ENCODE measurements around the gene LRCOL1.

DNA sequence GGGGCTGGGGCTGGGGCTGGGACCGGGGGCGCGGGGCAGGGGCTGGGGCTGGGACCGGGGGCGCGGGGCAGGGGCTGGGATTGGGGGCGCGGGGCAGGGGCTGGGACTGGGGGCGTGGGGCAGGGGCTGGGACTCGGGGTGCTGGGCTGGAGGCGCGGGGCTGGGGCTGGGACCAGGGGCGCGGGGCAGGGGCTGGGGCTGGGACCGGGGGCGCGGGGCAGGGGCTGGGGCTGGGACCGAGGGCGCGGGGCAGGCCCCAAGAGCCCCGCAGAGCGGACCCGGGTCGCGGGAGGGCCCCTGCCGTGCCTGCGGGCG, 8.6 kb upstream of the LRCOL1 start:
- TF ChIP-seq, protein P1, sequence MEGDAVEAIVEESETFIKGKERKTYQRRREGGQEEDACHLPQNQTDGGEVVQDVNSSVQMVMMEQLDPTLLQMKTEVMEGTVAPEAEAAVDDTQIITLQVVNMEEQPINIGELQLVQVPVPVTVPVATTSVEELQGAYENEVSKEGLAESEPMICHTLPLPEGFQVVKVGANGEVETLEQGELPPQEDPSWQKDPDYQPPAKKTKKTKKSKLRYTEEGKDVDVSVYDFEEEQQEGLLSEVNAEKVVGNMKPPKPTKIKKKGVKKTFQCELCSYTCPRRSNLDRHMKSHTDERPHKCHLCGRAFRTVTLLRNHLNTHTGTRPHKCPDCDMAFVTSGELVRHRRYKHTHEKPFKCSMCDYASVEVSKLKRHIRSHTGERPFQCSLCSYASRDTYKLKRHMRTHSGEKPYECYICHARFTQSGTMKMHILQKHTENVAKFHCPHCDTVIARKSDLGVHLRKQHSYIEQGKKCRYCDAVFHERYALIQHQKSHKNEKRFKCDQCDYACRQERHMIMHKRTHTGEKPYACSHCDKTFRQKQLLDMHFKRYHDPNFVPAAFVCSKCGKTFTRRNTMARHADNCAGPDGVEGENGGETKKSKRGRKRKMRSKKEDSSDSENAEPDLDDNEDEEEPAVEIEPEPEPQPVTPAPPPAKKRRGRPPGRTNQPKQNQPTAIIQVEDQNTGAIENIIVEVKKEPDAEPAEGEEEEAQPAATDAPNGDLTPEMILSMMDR (IDR thresholded peaks at IDR 0.05): no peak
- TF ChIP-seq ZFX (IDR thresholded peaks at IDR 0.05; ENCODE audit: borderline replicate concordance): no peak
